GM13976 (cell line): ENCODE measurements around the gene SETDB2.
A peak's percentile ranks its signal among the peaks of the same experiment; 100 is the strongest.

Source experiments
- DNase-seq: peaks from one replicate; pipeline ENCODE4 v3.0.0; 2012; ENCODE audit warnings: low spot score
- in situ Hi-C: fragments of 300-500 bp; cut with MboI; formaldehyde crosslinking; loops from one replicate; pipeline ENCODE4 v1.12.0; 2022; ENCODE audit warnings: low sequenced_read_pairs, mixed read lengths, inconsistent platforms; ENCODE audit not compliant: unreplicated experiment
- TF ChIP-seq, protein P1 (sequence below): IDR thresholded peaks from 2 replicates; pipeline ENCODE4 v1.5.1; 2012; ENCODE audit warnings: borderline replicate concordance, mild to moderate bottlenecking; ENCODE audit not compliant: insufficient read depth; ENCODE audit errors: extremely low read depth, missing control alignments, control extremely low read depth

SETDB2 gene, protein sequence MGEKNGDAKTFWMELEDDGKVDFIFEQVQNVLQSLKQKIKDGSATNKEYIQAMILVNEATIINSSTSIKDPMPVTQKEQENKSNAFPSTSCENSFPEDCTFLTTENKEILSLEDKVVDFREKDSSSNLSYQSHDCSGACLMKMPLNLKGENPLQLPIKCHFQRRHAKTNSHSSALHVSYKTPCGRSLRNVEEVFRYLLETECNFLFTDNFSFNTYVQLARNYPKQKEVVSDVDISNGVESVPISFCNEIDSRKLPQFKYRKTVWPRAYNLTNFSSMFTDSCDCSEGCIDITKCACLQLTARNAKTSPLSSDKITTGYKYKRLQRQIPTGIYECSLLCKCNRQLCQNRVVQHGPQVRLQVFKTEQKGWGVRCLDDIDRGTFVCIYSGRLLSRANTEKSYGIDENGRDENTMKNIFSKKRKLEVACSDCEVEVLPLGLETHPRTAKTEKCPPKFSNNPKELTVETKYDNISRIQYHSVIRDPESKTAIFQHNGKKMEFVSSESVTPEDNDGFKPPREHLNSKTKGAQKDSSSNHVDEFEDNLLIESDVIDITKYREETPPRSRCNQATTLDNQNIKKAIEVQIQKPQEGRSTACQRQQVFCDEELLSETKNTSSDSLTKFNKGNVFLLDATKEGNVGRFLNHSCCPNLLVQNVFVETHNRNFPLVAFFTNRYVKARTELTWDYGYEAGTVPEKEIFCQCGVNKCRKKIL

DNA sequence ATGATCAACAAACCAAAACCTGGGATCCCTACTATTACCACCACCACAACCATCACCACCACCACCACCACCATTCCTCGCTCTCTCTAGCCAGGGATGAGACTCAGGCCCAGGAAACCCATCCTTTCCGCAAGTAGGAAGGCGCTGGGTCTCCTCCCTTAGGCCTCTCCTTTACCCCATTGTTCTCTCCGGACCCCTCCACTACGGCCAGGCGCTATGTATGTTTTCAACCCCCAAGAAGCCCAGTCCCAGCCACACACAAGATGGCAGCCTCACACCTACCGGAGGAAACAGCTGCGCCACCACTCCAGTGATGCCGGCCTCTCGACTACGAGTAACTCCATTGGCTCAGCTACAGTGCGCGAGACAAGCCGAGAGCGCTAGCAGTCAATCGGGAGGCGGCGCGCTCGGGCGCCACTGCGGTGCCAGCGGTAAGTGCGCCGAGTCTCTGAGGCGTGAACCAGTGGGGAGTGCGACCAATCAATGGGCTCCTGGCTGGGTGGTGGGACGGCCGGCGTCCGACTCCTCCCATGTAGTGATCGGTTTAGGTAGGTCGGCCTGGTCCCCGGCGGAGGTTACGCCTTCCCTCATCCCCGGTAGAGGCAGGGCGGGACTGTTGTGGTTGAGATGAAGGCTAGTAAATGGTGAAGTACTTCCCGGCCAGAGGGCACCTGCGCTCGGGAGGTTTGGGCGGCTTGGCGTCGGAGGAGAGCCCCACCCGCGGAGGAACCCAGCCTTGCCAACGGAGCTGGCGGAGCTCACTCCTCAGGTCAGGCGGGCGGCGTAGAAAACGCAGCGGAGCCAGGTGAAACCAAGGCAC is at the start of gene SETDB2, which contains the start of gene CAB39L:
TSS of gene SETDB2 (plus strand) at position 571 of the 820 bp plus-strand sequence. CDS start 7,620 bp downstream, outside the sequence.
TSS of gene CAB39L (minus strand) at position 361 of the 820 bp plus-strand sequence. CDS start 61,154 bp downstream, outside the sequence.
- TF ChIP-seq, protein P1, sequence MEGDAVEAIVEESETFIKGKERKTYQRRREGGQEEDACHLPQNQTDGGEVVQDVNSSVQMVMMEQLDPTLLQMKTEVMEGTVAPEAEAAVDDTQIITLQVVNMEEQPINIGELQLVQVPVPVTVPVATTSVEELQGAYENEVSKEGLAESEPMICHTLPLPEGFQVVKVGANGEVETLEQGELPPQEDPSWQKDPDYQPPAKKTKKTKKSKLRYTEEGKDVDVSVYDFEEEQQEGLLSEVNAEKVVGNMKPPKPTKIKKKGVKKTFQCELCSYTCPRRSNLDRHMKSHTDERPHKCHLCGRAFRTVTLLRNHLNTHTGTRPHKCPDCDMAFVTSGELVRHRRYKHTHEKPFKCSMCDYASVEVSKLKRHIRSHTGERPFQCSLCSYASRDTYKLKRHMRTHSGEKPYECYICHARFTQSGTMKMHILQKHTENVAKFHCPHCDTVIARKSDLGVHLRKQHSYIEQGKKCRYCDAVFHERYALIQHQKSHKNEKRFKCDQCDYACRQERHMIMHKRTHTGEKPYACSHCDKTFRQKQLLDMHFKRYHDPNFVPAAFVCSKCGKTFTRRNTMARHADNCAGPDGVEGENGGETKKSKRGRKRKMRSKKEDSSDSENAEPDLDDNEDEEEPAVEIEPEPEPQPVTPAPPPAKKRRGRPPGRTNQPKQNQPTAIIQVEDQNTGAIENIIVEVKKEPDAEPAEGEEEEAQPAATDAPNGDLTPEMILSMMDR: peak; percentile 11
- in situ Hi-C loops: no loop called here
- DNase-seq: peak; percentile 95

DNA sequence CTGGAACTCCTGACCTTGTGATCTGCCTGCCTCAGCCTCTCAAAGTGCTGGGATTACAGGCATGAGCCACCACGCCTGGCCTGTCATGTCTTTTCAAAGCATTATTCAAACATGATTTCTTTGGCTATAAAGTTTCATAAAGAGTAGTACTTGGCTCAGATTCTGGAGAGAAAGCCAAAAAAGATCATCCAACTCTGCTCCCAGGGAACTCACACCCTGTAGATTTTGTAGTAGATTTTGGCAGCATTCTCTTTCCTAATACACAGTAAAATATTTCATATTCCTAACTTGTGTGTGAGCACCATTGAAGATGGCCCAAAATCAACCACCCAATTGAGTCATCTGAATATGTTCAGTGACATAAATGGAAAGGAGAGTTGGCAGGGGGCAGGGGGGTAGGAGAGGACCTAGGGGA is 48.6 kb upstream of the SETDB2 start:
- in situ Hi-C loops: no loop called here
- TF ChIP-seq, protein P1: no peak
- DNase-seq: no peak

DNA sequence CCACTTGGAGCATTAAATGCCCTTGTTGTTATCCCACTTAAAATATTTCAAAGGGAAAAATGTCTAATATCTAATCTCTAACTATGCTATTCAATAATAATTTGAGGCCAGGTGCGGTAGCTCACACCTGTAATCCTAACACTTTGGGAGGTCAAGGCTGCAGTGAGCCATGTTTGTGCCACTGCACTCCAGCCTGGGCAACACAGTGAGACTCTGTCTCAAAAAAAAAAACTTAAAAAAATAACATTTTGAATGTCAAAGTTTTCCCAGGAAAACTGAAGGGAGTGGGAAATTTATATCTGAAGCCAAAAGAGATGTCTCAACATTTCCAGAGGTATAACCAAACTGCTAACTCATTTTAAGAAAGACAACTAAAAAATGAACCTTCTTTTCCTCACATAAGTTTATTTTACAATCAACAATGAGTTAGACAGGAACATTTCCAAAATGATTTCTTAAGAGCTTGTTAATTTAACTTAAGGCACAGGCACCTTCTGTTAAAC is 48.1 kb upstream of the SETDB2 start:
- TF ChIP-seq, protein P1: no peak
- in situ Hi-C loops: no loop called here
- DNase-seq: no peak

DNA sequence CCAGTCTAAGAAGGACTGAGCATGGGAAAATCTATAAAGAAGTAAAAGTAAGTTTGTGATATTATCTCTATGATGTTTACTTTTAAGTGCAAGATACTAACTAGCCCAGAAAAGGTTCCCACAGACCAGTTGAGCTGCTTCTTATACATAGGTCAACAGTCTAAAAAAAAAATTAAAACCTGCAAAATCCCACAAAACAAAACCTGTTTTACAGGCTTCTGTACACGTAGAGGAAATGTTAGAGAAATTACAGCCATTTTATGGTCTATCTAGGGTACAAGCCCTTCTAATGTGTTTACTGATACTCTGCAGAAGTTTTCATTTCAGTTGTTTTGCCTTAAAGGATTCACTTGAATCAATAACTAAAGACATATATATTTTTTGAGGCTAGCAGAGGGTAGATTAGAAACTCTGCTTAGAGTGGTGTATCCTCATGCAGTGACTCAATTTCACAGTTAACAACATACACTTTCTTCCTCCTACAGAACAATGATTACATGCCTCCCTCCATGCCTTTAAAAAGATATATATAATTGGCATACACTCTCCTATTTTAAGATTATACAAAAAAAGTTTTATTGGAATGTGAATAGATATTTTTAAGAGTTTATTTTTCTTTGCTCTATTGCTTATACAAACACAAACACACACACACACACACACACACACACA is 44.1 kb upstream of the SETDB2 start:
- in situ Hi-C loops: no loop called here
- no peak for DNase-seq
- TF ChIP-seq, protein P1: no peak

DNA sequence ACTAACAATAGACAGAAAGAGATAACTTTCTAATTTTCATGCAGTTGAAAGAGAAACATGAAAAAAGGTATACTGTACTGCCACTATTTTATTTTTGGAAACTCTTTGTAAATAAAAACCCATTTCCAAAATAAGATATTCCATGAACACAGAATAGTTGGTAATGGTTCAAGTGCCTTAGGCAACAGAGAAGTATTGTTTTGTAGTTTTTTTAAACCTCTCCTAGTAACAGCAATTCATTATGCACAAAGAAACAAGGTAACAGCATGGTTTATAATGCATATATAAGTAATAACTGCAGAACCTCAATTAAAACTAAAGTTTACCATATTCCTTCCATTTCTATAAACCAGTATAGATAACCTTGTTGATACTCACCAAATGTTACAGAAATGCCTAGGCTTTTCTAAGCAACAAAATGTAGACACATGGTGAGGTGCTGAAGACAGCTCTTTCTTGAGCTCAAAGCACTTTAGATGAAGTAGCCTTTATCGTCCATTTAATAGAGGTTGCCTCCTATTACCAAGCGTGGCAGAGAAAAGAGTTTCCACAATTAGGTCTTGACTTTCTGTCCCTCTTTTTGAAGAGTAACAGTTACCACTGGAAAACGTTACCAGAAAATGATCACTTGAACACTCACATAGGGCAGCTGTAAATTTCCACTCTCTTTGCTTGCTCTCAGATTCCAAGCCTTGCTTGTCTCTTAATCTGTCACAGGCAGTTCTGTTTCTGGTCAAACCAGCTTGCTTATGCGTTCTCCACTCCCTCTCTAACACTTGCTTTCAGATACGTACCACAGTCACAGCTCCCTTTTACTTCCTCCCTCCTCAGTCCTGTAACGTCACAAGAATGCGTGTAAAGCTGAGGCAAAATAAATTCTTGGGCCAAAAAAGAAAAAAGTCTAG is 43.1 kb upstream of the SETDB2 start:
- peak; percentile 26 for DNase-seq
- in situ Hi-C loops: no loop called here
- TF ChIP-seq, protein P1: no peak
